Fibroblast of skin of left biceps (primary cell): ENCODE data around the gene ALOX15B.

Experiments
- DNase-seq, 2 experiments: peaks; one replicate each; pipeline ENCODE4 v3.0.0-alpha.2; 2013; ENCODE audit warnings: low read depth in 2 of 2

The ALOX15B gene, protein sequence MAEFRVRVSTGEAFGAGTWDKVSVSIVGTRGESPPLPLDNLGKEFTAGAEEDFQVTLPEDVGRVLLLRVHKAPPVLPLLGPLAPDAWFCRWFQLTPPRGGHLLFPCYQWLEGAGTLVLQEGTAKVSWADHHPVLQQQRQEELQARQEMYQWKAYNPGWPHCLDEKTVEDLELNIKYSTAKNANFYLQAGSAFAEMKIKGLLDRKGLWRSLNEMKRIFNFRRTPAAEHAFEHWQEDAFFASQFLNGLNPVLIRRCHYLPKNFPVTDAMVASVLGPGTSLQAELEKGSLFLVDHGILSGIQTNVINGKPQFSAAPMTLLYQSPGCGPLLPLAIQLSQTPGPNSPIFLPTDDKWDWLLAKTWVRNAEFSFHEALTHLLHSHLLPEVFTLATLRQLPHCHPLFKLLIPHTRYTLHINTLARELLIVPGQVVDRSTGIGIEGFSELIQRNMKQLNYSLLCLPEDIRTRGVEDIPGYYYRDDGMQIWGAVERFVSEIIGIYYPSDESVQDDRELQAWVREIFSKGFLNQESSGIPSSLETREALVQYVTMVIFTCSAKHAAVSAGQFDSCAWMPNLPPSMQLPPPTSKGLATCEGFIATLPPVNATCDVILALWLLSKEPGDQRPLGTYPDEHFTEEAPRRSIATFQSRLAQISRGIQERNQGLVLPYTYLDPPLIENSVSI

DNA sequence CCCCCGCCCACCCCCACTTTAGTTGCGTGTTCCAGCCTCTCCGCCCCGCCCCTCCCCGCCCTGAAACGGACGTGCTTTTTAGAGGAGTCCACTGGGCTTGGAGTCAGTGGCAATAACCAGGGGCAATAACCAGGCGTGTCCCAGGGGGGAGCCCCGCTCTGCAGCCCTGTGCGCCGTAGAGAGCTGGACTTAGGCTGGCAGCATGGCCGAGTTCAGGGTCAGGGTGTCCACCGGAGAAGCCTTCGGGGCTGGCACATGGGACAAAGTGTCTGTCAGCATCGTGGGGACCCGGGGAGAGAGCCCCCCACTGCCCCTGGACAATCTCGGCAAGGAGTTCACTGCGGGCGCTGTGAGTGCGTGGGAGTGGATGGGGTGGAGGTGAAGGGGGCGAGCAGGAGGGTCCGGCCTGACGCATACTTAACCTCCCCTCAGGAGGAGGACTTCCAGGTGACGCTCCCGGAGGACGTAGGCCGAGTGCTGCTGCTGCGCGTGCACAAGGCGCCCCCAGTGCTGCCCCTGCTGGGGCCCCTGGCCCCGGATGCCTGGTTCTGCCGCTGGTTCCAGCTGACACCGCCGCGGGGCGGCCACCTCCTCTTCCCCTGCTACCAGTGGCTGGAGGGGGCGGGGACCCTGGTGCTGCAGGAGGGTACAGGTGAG is at the start of gene ALOX15B:
Gene ALOX15B (plus strand): TSS at position 106 of the 657 bp plus-strand sequence. CDS start 97 bp downstream, at position 203.
- DNase-seq = no peak

- DNase-seq = no peak
Measured at GRCh38 chr17:7989781-7990655, 48.8 kb upstream of the ALOX15B start.

DNA sequence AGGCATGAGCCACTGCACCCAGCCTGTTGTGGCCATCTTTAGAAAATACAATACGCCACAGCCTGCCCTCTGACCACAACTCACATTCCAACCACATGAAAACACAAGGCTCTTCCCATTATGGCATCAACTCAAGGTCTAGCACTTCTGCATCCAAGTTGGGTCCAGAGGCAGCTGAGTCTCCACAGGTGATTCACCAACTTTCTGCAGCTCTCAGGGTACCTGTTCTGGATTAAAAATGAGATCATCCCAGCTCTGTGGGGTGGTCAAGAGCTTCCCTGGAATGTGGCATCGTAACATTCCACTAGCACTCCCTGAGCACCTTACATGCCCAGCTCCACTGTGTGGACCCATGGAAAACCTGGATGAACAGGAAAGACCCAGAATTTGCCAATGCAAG is 46.3 kb upstream of the ALOX15B start:
- no peak for DNase-seq

DNA sequence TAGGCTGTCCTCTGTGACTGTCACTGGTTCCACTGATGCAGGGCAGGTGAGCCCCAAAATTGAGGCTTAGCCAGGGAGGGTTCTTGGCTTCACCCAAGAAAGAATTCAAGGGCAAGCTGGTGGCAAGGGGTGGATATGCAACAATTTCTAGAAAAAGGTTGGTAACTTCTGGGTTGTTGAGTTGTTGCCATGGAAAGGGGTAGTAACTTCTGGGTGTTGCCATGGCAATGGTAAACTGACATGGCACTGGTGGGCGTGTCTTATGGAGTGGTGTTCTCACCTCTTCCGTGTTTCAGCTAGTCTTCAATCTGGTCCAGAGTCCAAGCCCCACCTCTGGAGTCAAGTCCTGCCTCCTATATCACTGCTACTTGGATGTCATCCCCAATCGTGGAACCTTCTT is 45.9 kb upstream of the ALOX15B start:
- DNase-seq = no peak

DNA sequence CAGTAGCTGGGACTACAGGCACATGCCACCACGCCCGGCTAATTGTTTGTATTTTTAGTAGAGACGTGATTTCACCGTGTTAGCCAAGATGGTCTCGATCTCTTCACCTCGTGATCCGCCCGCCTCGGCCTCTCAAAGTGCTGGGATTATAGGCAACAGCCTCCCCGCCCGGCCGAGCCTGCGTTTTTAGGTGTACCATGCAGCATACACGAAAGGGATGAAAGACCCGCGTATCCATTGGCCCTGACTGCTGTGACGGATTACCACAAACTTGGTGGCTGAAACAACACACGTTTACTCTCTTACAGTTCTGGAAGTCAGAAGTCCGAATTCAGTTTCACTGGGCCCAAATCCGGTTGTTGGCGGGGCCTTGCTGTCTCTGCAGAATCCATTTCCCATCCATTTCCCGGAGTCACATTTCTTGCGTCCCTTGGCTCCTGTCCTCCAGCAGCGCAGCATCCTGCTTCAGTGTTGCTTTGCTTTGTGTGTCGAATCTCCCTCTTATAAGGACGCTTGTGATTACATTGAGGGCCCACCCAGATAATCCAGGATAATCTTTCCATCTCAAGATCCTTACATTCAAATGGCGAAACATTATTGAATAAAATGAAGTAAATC is 44.8 kb upstream of the ALOX15B start:
- DNase-seq = no peak

GRCh38 chr17:7995724-7996123 is 43.1 kb upstream of the ALOX15B start:
- DNase-seq = no peak

GRCh38 chr17:7997186-7997585 is 41.7 kb upstream of the ALOX15B start:
- DNase-seq = no peak

DNA sequence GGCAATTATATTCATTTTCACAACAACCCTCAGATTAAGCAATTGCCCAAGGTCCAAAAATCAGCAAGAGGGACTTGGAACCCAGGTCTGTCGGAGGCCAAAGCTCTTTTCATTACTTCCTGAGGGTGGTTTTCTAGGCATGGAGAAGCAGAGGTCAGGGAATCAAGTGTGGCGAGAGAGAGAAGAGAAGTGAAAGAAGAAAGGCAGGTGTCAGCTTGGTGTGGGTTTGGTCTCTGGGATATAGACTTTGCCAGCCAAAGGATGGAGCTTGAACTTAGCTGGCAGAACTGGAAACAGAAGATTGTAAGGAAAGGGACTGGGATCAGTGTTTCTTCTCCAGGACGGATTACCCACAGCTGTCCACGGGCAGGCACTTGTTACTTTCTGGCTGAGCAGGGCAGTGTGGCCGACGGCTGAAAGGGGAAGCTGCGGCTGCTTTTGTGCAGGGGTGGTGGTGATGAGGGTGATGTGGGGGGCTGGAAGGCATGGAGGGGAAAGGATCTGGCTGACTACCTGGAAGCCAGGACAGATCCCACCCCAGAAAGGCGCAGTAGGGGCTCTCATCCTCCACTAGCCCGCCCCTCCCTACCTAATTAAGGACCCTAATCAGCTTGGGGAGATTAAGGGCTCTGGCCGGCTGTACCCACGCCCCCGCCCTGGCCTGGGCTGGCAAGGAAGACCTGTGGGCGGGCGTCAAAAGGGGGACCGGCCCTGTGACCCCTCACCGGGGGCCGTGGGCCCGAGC is 36.7 kb upstream of the ALOX15B start, which contains the start of gene GUCY2D:
Gene GUCY2D (plus strand): TSS at position 640 of the 745 bp plus-strand sequence. CDS start 433 bp downstream, outside the sequence.
- no peak for DNase-seq

- DNase-seq = no peak
Measured at GRCh38 chr17:8002721-8003593, 35.9 kb upstream of the ALOX15B start.

DNA sequence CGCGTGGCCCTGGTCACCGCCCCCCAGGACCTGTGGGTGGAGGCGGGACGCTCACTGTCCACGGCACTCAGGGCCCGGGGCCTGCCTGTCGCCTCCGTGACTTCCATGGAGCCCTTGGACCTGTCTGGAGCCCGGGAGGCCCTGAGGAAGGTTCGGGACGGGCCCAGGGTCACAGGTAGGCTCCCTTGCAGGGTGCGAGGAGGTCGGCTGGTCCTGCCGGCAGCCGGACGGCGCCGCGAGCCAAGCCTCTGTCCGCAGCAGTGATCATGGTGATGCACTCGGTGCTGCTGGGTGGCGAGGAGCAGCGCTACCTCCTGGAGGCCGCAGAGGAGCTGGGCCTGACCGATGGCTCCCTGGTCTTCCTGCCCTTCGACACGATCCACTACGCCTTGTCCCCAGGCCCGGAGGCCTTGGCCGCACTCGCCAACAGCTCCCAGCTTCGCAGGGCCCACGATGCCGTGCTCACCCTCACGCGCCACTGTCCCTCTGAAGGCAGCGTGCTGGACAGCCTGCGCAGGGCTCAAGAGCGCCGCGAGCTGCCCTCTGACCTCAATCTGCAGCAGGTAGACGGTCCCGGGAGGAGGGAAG is 35.2 kb upstream of the ALOX15B start:
- no peak for DNase-seq

GRCh38 chr17:8004899-8005298 is 34.0 kb upstream of the ALOX15B start:
- no peak for DNase-seq

- no peak for DNase-seq
Measured at GRCh38 chr17:8005357-8005756, 33.5 kb upstream of the ALOX15B start.

DNA sequence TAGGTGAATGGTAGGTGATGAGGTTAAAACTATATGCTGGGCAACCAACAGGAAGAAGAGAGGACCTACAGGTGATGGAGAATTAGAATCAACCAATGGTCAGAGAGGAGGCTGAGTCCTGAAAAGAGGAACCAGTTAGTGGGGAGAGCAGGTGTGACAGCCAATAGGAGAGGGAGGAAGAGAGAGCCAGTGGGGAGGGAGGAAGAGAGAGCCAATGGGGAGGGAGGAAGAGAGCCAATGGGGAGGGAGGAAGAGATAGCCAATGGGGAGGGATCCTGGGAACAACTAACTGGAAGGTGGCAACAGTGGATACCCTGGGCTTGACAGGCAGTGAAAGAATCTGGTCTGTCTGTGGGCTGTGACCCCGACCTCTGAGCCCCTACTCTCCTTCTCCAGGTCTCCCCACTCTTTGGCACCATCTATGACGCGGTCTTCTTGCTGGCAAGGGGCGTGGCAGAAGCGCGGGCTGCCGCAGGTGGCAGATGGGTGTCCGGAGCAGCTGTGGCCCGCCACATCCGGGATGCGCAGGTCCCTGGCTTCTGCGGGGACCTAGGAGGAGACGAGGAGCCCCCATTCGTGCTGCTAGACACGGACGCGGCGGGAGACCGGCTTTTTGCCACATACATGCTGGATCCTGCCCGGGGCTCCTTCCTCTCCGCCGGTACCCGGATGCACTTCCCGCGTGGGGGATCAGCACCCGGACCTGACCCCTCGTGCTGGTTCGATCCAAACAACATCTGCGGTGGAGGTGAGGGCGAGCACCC is 32.7 kb upstream of the ALOX15B start:
- DNase-seq = no peak

GRCh38 chr17:8006836-8007680 is 31.8 kb upstream of the ALOX15B start:
- no peak for DNase-seq

DNA sequence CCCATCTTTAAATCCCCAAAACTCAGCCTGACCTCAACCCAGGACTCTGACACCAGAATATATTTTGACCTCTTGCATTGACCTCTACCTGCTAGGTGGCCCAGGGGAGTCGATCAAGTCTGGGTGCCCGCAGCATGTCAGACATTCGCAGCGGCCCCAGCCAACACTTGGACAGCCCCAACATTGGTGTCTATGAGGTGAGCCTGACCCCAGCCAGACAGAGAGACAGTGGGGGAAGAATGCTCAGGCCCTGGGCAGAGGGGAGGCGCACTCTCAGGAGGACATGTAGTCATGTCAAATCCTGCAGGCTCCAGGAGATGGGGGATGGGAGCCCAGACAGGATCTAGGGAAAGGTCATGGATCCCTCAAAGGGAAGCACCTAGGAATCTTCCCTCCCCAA is 31.0 kb upstream of the ALOX15B start:
- no peak for DNase-seq

DNA sequence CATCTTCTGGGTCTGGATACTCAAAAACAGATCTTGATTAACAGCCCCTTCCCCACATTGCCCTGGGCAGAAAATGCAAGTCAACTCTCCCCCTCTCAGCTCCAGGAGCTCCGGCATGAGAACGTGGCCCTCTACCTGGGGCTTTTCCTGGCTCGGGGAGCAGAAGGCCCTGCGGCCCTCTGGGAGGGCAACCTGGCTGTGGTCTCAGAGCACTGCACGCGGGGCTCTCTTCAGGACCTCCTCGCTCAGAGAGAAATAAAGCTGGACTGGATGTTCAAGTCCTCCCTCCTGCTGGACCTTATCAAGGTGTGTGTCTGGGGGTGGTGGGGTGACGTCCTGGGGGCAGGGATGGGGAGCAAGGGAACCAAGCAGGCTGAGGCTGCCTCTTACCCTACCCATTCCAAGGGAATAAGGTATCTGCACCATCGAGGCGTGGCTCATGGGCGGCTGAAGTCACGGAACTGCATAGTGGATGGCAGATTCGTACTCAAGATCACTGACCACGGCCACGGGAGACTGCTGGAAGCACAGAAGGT is 26.7 kb upstream of the ALOX15B start:
- no peak for DNase-seq
